HepG2 (cell line): Measurements from ENCODE around the gene EIF4G3. TPM values are rescaled to one million over a fixed set of nuclear protein-coding genes. Genes with fewer than 3 reads are reported as not detected.

Source experiments
- ELF1 ChIP-seq: sonication (generic); formaldehyde crosslinking; IDR thresholded peaks from 2 replicates; pipeline ENCODE4 v1.4.0; 2020; ENCODE audit warnings: missing genetic modification reagents
- ELF4 ChIP-seq: sonication (generic); formaldehyde crosslinking; IDR thresholded peaks from 2 replicates; pipeline ENCODE4 v1.5.0; 2020; ENCODE audit warnings: missing genetic modification reagents, mild to moderate bottlenecking, moderate library complexity, borderline replicate concordance
- GFI1 ChIP-seq: sonication (generic); formaldehyde crosslinking; IDR thresholded peaks from 2 replicates; pipeline ENCODE4 v1.5.0; 2020; ENCODE audit warnings: missing genetic modification reagents, mild to moderate bottlenecking, borderline replicate concordance
- HOXA3 ChIP-seq: sonication (generic); formaldehyde crosslinking; IDR thresholded peaks from 2 replicates; pipeline ENCODE4 v1.5.0; 2020; ENCODE audit warnings: missing genetic modification reagents
- MYC ChIP-seq: sonication (generic); formaldehyde crosslinking; IDR thresholded peaks from 2 replicates; pipeline ENCODE4 v1.9.0; 2021; ENCODE audit warnings: missing genetic modification reagents, borderline replicate concordance
- RBFOX2 ChIP-seq: fragments of 200-400 bp; formaldehyde crosslinking; IDR thresholded peaks from 2 replicates; pipeline ENCODE4 v1.6.1; 2017; ENCODE audit warnings: low read depth, mild to moderate bottlenecking, low read length
- SKI ChIP-seq: fragments of 450-650 bp; IDR thresholded peaks from one replicate; pipeline ENCODE4 v1.6.1; 2018; ENCODE audit warnings: mild to moderate bottlenecking; ENCODE audit not compliant: partially characterized antibody
- SOX6 ChIP-seq, 2 experiments: fragments of 450-650 bp in 1 of 2; sonication (generic) in 1 of 2; formaldehyde crosslinking in 1 of 2; IDR thresholded peaks; 2 replicates each; pipeline versions ENCODE4 v1.4.0 to v1.6.1; 2017 to 2020; ENCODE audit warnings: antibody characterized with exemption in 1 of 2, mild to moderate bottlenecking in 1 of 2, missing genetic modification reagents in 1 of 2
- ZBTB34 ChIP-seq: sonication (generic); formaldehyde crosslinking; IDR thresholded peaks from 2 replicates; pipeline ENCODE4 v1.8.0; 2022; ENCODE audit warnings: mild to moderate bottlenecking, missing genetic modification reagents
- ZBTB43 ChIP-seq: sonication (generic); formaldehyde crosslinking; conservative IDR thresholded peaks from 2 replicates; pipeline ENCODE4 v1.4.0; 2020; ENCODE audit warnings: missing genetic modification reagents
- ZNF207 ChIP-seq: fragments of 450-650 bp; IDR thresholded peaks from 2 replicates; pipeline ENCODE4 v1.6.1; 2016; ENCODE audit warnings: antibody characterized with exemption, borderline replicate concordance
- ZNF501 ChIP-seq: sonication (generic); formaldehyde crosslinking; IDR thresholded peaks from 2 replicates; pipeline ENCODE4 v1.5.1; 2020; ENCODE audit warnings: mild to moderate bottlenecking, moderate library complexity, missing genetic modification reagents
- ZNF687 ChIP-seq: sonication (generic); formaldehyde crosslinking; IDR thresholded peaks from 2 replicates; pipeline ENCODE4 v1.5.1; 2020; ENCODE audit warnings: mild to moderate bottlenecking, missing genetic modification reagents, moderate library complexity
- ZNF724P ChIP-seq: sonication (generic); formaldehyde crosslinking; IDR thresholded peaks from 2 replicates; pipeline ENCODE4 v1.8.0; 2022; ENCODE audit warnings: missing genetic modification reagents, borderline replicate concordance
- ZNF788 ChIP-seq: sonication (generic); formaldehyde crosslinking; IDR thresholded peaks from 2 replicates; pipeline ENCODE4 v1.5.0; 2020; ENCODE audit warnings: mild to moderate bottlenecking, missing genetic modification reagents, borderline replicate concordance
- ZSCAN31 ChIP-seq: sonication (generic); formaldehyde crosslinking; IDR thresholded peaks from 2 replicates; pipeline ENCODE4 v1.5.0; 2020; ENCODE audit warnings: low read depth, mild to moderate bottlenecking, missing genetic modification reagents
- polyA plus RNA-seq, 8 experiments: library from polyadenylated mRNA; depleted of rRNA in 3 of 8; stranded (reverse) in 7 of 8; unstranded in 1 of 8; fragments of >200 nt; fragmentation: Illumina TruSeq in 4 of 8; extraction: Trizol in 4 of 8; gene quantifications; 2 replicates each; pipeline versions ENCODE4 v1.2.1 to v1.2.3, GENCODE V29; 2011 to 2016; ENCODE audit warnings: low read depth in 4 of 8, missing spikeins in 1 of 8, mixed read lengths in 1 of 8; ENCODE audit not compliant: insufficient read depth in 1 of 8
- total RNA-seq, 5 experiments: library from RNA; depleted of rRNA; stranded (reverse); fragments of >200 nt; fragmentation: Illumina TruSeq; extraction: Trizol; gene quantifications; 2 replicates each; pipeline ENCODE4 v1.2.3, GENCODE V29; 2016; ENCODE audit warnings: low read depth in 1 of 5

Gene EIF4G3
- total and polyA plus RNA-seq, 2 of the 13 experiments (the other 11 are each of a cell fraction or from before 2014, with no cell fraction given), result 22.2 to 27.6 TPM

GRCh38 chr1:21176586-21177555 lies at the start of gene EIF4G3 (continued):
- TF ChIP-seq ZNF687 (CRISPR knock-in tag) (peak; percentile 81), ZBTB43 (CRISPR knock-in tag) (0 out of 2 replicates have a peak, but pooled peaks have one; percentile 29), ELF4 (CRISPR knock-in tag) (no peak), ZNF501 (CRISPR knock-in tag) (peak; percentile 84), SKI (peak; percentile 84), ZBTB34 (no peak), ZSCAN31 (CRISPR knock-in tag) (peak; percentile 61; the same call in 1 of the 2 replicates), RBFOX2 (peak; percentile 79), ZNF724P (CRISPR knock-in tag) (peak; percentile 60; the same call in 1 of the 2 replicates), MYC (peak; percentile 91), ELF1 (CRISPR knock-in tag) (peak; percentile 29; the same call in 1 of the 2 replicates), ZNF788 (CRISPR knock-in tag) (peak; percentile 67; the same call in 1 of the 2 replicates), GFI1 (CRISPR knock-in tag) (peak; percentile 17; the same call in 1 of the 2 replicates), SOX6 (IDR thresholded peaks at IDR 0.05) (no peak), SOX6 (CRISPR knock-in tag; IDR thresholded peaks at IDR 0.05) (peak; percentile 18; the same call in 1 of the 2 replicates), ZNF207 (no peak), HOXA3 (CRISPR knock-in tag) (peak; percentile 14; the same call in 1 of the 2 replicates)
